ENCODE measurements around the gene THSD7A.
"Not testable (repeated sequence)": the region's sequence is repeated elsewhere in the genome, so short reads cannot be mapped to it uniquely, and the experiment has no call there.

THSD7A gene

GRCh38 chr7:11524476-11525397 is 307.3 kb downstream of the THSD7A start:
- Histone ChIP-seq H3K4me1 (no peaks in the 10 kb centered on the region), H3K27ac (no peak overlapping the region), H3K9ac (no peak overlapping the region)

DNA sequence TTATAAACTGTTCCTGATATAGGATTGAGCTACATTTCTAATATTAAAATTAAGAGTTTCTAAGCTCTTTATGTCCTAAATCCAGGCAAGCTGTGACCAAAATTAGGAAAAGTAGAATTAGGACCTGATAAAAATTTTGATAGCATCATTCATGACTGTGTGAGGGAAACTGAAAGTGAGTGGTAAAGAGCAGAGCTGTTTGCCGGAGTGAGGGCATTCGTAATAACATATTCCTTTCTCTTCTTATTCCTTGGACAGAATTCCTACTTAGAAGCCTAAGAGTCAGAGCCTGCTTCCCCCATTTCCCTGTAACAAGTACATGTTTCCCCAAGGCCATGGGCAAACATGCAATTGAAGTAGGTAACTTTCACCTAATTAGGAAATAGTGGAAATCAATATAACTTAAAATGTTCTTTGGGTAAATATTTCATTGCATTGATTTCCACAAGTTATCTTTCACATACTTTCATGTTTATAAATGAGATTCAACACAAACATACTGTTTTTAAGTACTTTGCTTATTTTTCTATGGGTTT is 310.0 kb downstream of the THSD7A start:
- not testable (repeated sequence) for H3K4me2 ChIP-seq (ENCODE audit: low read length); H3K4me1 ChIP-seq; H3K36me3 ChIP-seq (ENCODE audit: control insufficient read depth, insufficient read depth, low read length); H3K27me3 ChIP-seq (ENCODE audit: control insufficient read depth, insufficient read depth, low read length); H3K4me3 ChIP-seq (ENCODE audit: low read depth, low read length); H3K9ac ChIP-seq; H3K79me2 ChIP-seq; H3K9me3 ChIP-seq (ENCODE audit: control insufficient read depth, low read length); H3K27ac ChIP-seq
- peak overlapping the region; percentile 51 for H2AFZ ChIP-seq

More at GRCh38 chr7:11524476-11525397, 307.3 kb downstream of the THSD7A start:
- no peaks in the 10 kb centered on the region for H3K79me2 ChIP-seq
- no peaks in the 10 kb centered on the region for H3K36me3 ChIP-seq (ENCODE audit: control insufficient read depth, insufficient read depth, low read length)
- no peaks in the 10 kb centered on the region for H3K27me3 ChIP-seq (ENCODE audit: control insufficient read depth, insufficient read depth, low read length)
- H2AFZ ChIP-seq = no peak overlapping the region
- no peak for TF ChIP-seq CTCF (IDR thresholded peaks at IDR 0.05)
- H3K9me3 ChIP-seq (ENCODE audit: control insufficient read depth, low read length) = no peaks in the 10 kb centered on the region
- H3K4me2 ChIP-seq (ENCODE audit: low read length) = no peak overlapping the region
- H3K4me3 ChIP-seq (ENCODE audit: low read depth, low read length) = no peak overlapping the region

GRCh38 chr7:11517853-11518252 is 314.1 kb downstream of the THSD7A start:
- no peaks in the 10 kb centered on the region for H3K36me3 ChIP-seq (ENCODE audit: control insufficient read depth, insufficient read depth, low read length)
- no peak overlapping the region for H3K9ac ChIP-seq
- no peaks in the 10 kb centered on the region for H3K9me3 ChIP-seq (ENCODE audit: control insufficient read depth, low read length)
- no peak overlapping the region for H3K4me3 ChIP-seq (ENCODE audit: low read depth, low read length)
- no peak overlapping the region for H3K27ac ChIP-seq
- no peak overlapping the region for H3K4me2 ChIP-seq (ENCODE audit: low read length)
- H2AFZ ChIP-seq = no peak overlapping the region
- no peaks in the 10 kb centered on the region for H3K27me3 ChIP-seq (ENCODE audit: control insufficient read depth, insufficient read depth, low read length)
- no peak for TF ChIP-seq CTCF (IDR thresholded peaks at IDR 0.05)
- H3K79me2 ChIP-seq = no peaks in the 10 kb centered on the region
- H3K4me1 ChIP-seq = no peaks in the 10 kb centered on the region

DNA sequence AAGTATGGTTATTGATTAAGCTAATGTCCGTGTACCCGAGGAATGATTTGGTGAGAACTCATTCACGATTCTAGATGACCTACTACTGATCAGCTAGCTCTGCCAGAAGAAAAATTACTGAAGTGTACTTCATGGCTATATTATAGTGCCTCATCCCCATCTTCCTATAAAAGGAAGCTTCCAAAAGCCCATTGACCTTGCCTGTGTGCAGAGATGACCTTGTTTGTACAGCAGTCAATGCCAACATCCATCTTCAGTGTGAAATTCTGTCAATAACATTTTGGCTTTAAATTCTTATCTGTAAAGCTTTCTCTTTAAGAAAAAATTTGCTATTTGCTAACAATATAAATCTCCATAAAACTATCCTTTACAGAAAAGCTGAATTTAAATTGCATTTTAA is 315.7 kb downstream of the THSD7A start:
- Histone ChIP-seq H3K4me1 (no peaks in the 10 kb centered on the region), H3K9me3 (ENCODE audit: control insufficient read depth, low read length) (no peaks in the 10 kb centered on the region), H2AFZ (no peak overlapping the region), H3K9ac (no peak overlapping the region), H3K27me3 (ENCODE audit: control insufficient read depth, insufficient read depth, low read length) (no peaks in the 10 kb centered on the region), H3K4me3 (ENCODE audit: low read depth, low read length) (no peak overlapping the region), H3K4me2 (ENCODE audit: low read length) (no peak overlapping the region), H3K27ac (no peak overlapping the region), H3K79me2 (no peaks in the 10 kb centered on the region), H3K36me3 (ENCODE audit: control insufficient read depth, insufficient read depth, low read length) (no peaks in the 10 kb centered on the region)
- no peak for TF ChIP-seq CTCF (IDR thresholded peaks at IDR 0.05)

DNA sequence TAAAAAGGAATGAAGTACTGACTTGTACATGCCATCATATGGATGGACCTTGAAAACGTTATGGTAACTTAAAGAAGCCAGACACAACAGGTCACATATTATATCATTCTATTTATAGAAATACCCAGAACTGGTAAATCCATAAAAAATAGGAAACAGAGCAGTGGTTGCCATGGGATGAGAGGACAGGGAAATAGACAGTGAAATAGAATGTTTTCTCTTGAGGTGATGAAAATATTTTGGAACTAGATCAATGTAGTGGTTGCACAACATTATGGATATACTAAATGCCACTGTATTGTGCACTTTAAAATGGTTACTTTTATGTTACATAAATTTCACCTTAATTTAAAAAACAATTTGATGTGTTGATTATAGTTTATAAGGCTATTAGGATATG is 318.5 kb downstream of the THSD7A start:
- Histone ChIP-seq H3K79me2 (no peaks in the 10 kb centered on the region), H3K27me3 (ENCODE audit: control insufficient read depth, insufficient read depth, low read length) (no peaks in the 10 kb centered on the region), H3K9me3 (ENCODE audit: control insufficient read depth, low read length) (no peaks in the 10 kb centered on the region), H3K27ac (no peak overlapping the region), H3K4me1 (no peaks in the 10 kb centered on the region), H3K9ac (no peak overlapping the region), H3K4me3 (ENCODE audit: low read depth, low read length) (no peak overlapping the region), H3K4me2 (ENCODE audit: low read length) (no peak overlapping the region), H2AFZ (no peak overlapping the region), H3K36me3 (ENCODE audit: control insufficient read depth, insufficient read depth, low read length) (no peaks in the 10 kb centered on the region)
- TF ChIP-seq CTCF (IDR thresholded peaks at IDR 0.05) = no peak

All from parathyroid adenoma (tissue), 2 donors.